Omental fat pad (tissue), 4 donors: ENCODE measurements around the gene DOK7. TPM values are rescaled to one million over a fixed set of nuclear protein-coding genes. Genes with fewer than 3 reads are reported as not detected.

Source experiments
- ATAC-seq: fragments of 150-250 bp; one replicate; pipeline ENCODE4 v1.9.1; 2016; ENCODE audit warnings: mild to moderate bottlenecking, moderate library complexity; ENCODE audit not compliant: low FRiP score
- DNase-seq: peaks from one replicate; pipeline ENCODE4 v3.0.0-alpha.2; 2019; ENCODE audit warnings: low spot score
- CTCF ChIP-seq, 3 donors: fragments of 450-650 bp; IDR thresholded peaks; one replicate each; pipeline ENCODE4 v1.5.1; 2016 to 2017; ENCODE audit warnings: antibody characterized with exemption in 3 of 3, mild to moderate bottlenecking in 3 of 3, moderate library complexity in 2 of 3
- total RNA-seq, 4 donors: library from RNA; depleted of rRNA; stranded (reverse); fragments of >200 nt; gene quantifications; one replicate each; pipeline ENCODE4 v1.1.0, GENCODE V29; 2016

DOK7 gene
- total RNA-seq, 4 donors from 2014 or later: not detected

GRCh38 chr4:3417448-3417847 lies 45.7 kb upstream of the DOK7 start:
- ATAC-seq (no peak), DNase-seq (no peak)
- TF ChIP-seq CTCF (IDR thresholded peaks at IDR 0.05): no peak

- DNase-seq (no peak), ATAC-seq (no peak)
- no peak for TF ChIP-seq CTCF (IDR thresholded peaks at IDR 0.05)
Measured at GRCh38 chr4:3418029-3418762, 44.9 kb upstream of the DOK7 start.

GRCh38 chr4:3419836-3420605 lies 43.1 kb upstream of the DOK7 start:
- DNase-seq (no peak), ATAC-seq (no peak)
- no peak for TF ChIP-seq CTCF (IDR thresholded peaks at IDR 0.05)

GRCh38 chr4:3420606-3420955 lies 42.5 kb upstream of the DOK7 start:
- no peak for TF ChIP-seq CTCF (IDR thresholded peaks at IDR 0.05)
- DNase-seq (no peak), ATAC-seq (no peak)

GRCh38 chr4:3420956-3421355 lies 42.1 kb upstream of the DOK7 start:
- ATAC-seq (no peak), DNase-seq (no peak)
- no peak for TF ChIP-seq CTCF (IDR thresholded peaks at IDR 0.05)

GRCh38 chr4:3421470-3421869 lies 41.6 kb upstream of the DOK7 start:
- no peak for TF ChIP-seq CTCF (IDR thresholded peaks at IDR 0.05)
- DNase-seq (no peak), ATAC-seq (no peak)
